Neural progenitor cell (in vitro differentiated cells): ENCODE results near the gene SAMD3. TPM values are rescaled to one million over a fixed set of nuclear protein-coding genes. Genes with fewer than 3 reads are reported as not detected.

Experiments
- DNase-seq: peaks from one replicate; pipeline ENCODE4 v3.0.0-alpha.2; 2016; ENCODE audit warnings: low spot score
- H2AFZ ChIP-seq: fragments of 200-600 bp; sonication (generic); replicated peaks from 2 replicates; pipeline ENCODE4 v1.6.1; 2016; ENCODE audit warnings: antibody characterized with exemption
- H3F3A ChIP-seq: fragments of 200-600 bp; sonication (generic); 2 replicates; pipeline ENCODE4 v1.6.1; 2016; ENCODE audit warnings: antibody characterized with exemption, low read depth
- H3K27ac ChIP-seq: fragments of 200-600 bp; sonication (generic); 2 replicates; pipeline ENCODE4 v1.5.1; 2016; ENCODE audit warnings: mild to moderate bottlenecking
- H3K27me3 ChIP-seq: fragments of 200-600 bp; sonication (generic); 2 replicates; pipeline ENCODE4 v1.6.1; 2016; ENCODE audit warnings: mild to moderate bottlenecking, moderate library complexity
- H3K36me3 ChIP-seq: fragments of 200-600 bp; sonication (generic); 2 replicates; pipeline ENCODE4 v1.5.1; 2016
- H3K4me1 ChIP-seq: fragments of 200-600 bp; sonication (generic); 2 replicates; pipeline ENCODE4 v1.6.1; 2016; ENCODE audit warnings: mixed run types
- H3K4me2 ChIP-seq: fragments of 200-600 bp; sonication (generic); 2 replicates; pipeline ENCODE4 v1.6.1; 2016
- H3K4me3 ChIP-seq: fragments of 200-600 bp; sonication (generic); 2 replicates; pipeline ENCODE4 v1.5.1; 2016
- H3K79me2 ChIP-seq: fragments of 200-600 bp; sonication (generic); 2 replicates; pipeline ENCODE4 v1.6.1; 2016; ENCODE audit warnings: low read depth
- H3K9ac ChIP-seq: fragments of 200-600 bp; sonication (generic); 2 replicates; pipeline ENCODE4 v1.6.1; 2016
- H3K9me3 ChIP-seq: fragments of 200-600 bp; sonication (generic); 2 replicates; pipeline ENCODE4 v1.5.1; 2016; ENCODE audit warnings: low read depth
- H4K20me1 ChIP-seq: fragments of 200-600 bp; sonication (generic); 2 replicates; pipeline ENCODE4 v1.6.1; 2016; ENCODE audit warnings: low read depth
- H3K27ac Mint-ChIP-seq: 3 replicates; pipeline ENCODE4 v1.8.0; 2021; ENCODE audit warnings: mixed read lengths
- H3K27me3 Mint-ChIP-seq: 2 replicates; pipeline ENCODE4 v1.8.0; 2022; ENCODE audit warnings: low read depth, mild to moderate bottlenecking, inconsistent platforms, moderate library complexity, mixed read lengths; ENCODE audit not compliant: insufficient read depth
- H3K36me3 Mint-ChIP-seq: 3 replicates; pipeline ENCODE4 v1.8.0; 2021; ENCODE audit warnings: mixed read lengths
- H3K4me1 Mint-ChIP-seq: 3 replicates; pipeline ENCODE4 v1.8.0; 2021; ENCODE audit warnings: mixed read lengths
- H3K4me3 Mint-ChIP-seq: 3 replicates; pipeline ENCODE4 v1.8.0; 2021; ENCODE audit warnings: mild to moderate bottlenecking, moderate library complexity, mixed read lengths
- H3K9me3 Mint-ChIP-seq: 3 replicates; pipeline ENCODE4 v1.8.0; 2020; ENCODE audit warnings: mixed read lengths
- CTCF ChIP-seq: fragments of 200-600 bp; sonication (generic); IDR thresholded peaks from 2 replicates; pipeline ENCODE4 v1.5.1; 2017; ENCODE audit warnings: antibody characterized with exemption, mild to moderate bottlenecking
- EZH2 ChIP-seq: fragments of 200-600 bp; sonication (generic); IDR thresholded peaks from 2 replicates; pipeline ENCODE4 v1.6.1; 2017; ENCODE audit warnings: antibody characterized with exemption, mild to moderate bottlenecking, moderate library complexity
- EZH2phosphoT487 ChIP-seq: fragments of 200-600 bp; sonication (generic); IDR thresholded peaks from 2 replicates; pipeline ENCODE4 v1.6.1; 2017; ENCODE audit warnings: antibody characterized with exemption
- total RNA-seq: library from RNA; depleted of rRNA; stranded (reverse); fragments of >200 nt; gene quantifications from 2 replicates; pipeline ENCODE4 v1.2.3, GENCODE V29; 2015; ENCODE audit warnings: low replicate concordance

Gene SAMD3
- total RNA-seq, 1 donor from 2014 or later = 2.0 TPM

- Mint-ChIP-seq H3K36me3 (peaks cover 17% of the 10 kb centered on the region), H3K4me1 (peaks cover 4% of the 10 kb centered on the region), H3K4me3 (no peak overlapping the region), H3K9me3 (no peaks in the 10 kb centered on the region), H3K27ac (no peak overlapping the region), H3K27me3 (no peaks in the 10 kb centered on the region)
- H3K4me3 ChIP-seq = no peak overlapping the region
- no peaks in the 10 kb centered on the region for H3K27me3 ChIP-seq
- no peak overlapping the region for H2AFZ ChIP-seq
- no peaks in the 10 kb centered on the region for H3K79me2 ChIP-seq
- no peak for TF ChIP-seq EZH2
- no peak for TF ChIP-seq CTCF
- no peak for TF ChIP-seq EZH2phosphoT487
- H3K4me1 ChIP-seq = peaks cover 7% of the 10 kb centered on the region
- no peak overlapping the region for H3K27ac ChIP-seq
- DNase-seq = no peak
- no peak overlapping the region for H3K4me2 ChIP-seq
- H3K9ac ChIP-seq = no peak overlapping the region
- H3K36me3 ChIP-seq = no peaks in the 10 kb centered on the region
- no peaks in the 10 kb centered on the region for H3K9me3 ChIP-seq
- no peaks in the 10 kb centered on the region for H4K20me1 ChIP-seq
- H3F3A ChIP-seq = no peaks in the 10 kb centered on the region
Measured at GRCh38 chr6:130132286-130132701, 90.5 kb downstream of the SAMD3 start.

GRCh38 chr6:130129762-130130246, 92.9 kb downstream of the SAMD3 start:
- H3K9me3 Mint-ChIP-seq = no peaks in the 10 kb centered on the region
- Histone ChIP-seq H3K79me2 (no peaks in the 10 kb centered on the region), H3K4me3 (no peak overlapping the region)

GRCh38 chr6:130128326-130128725, 94.4 kb downstream of the SAMD3 start:
- H3K79me2 ChIP-seq = no peaks in the 10 kb centered on the region
- H3K4me2 ChIP-seq = no peak overlapping the region
- H3K27me3 Mint-ChIP-seq = no peaks in the 10 kb centered on the region
- no peaks in the 10 kb centered on the region for H3F3A ChIP-seq
- no peaks in the 10 kb centered on the region for H4K20me1 ChIP-seq
- no peak overlapping the region for H3K27ac Mint-ChIP-seq
- H3K4me1 Mint-ChIP-seq = peaks cover 4% of the 10 kb centered on the region
- H3K9me3 Mint-ChIP-seq = no peaks in the 10 kb centered on the region
- H3K36me3 Mint-ChIP-seq = peaks cover 5% of the 10 kb centered on the region
- no peaks in the 10 kb centered on the region for H3K27me3 ChIP-seq
- H3K4me3 ChIP-seq = no peak overlapping the region
- no peak overlapping the region for H2AFZ ChIP-seq
- H3K27ac ChIP-seq = no peak overlapping the region
- TF ChIP-seq CTCF = no peak
- no peak for TF ChIP-seq EZH2
- no peak for TF ChIP-seq EZH2phosphoT487
- H3K4me1 ChIP-seq = peaks cover 4% of the 10 kb centered on the region
- no peak for DNase-seq
- no peaks in the 10 kb centered on the region for H3K9me3 ChIP-seq
- no peak overlapping the region for H3K4me3 Mint-ChIP-seq
- H3K36me3 ChIP-seq = no peaks in the 10 kb centered on the region
- no peak overlapping the region for H3K9ac ChIP-seq

More at GRCh38 chr6:130129762-130130246, 92.9 kb downstream of the SAMD3 start:
- TF ChIP-seq EZH2 (no peak), CTCF (no peak), EZH2phosphoT487 (no peak)
- Mint-ChIP-seq H3K4me3 (no peak overlapping the region), H3K36me3 (peaks cover 3% of the 10 kb centered on the region), H3K27me3 (no peaks in the 10 kb centered on the region), H3K4me1 (peaks cover 4% of the 10 kb centered on the region), H3K27ac (no peak overlapping the region)
- Histone ChIP-seq H3K9ac (no peak overlapping the region), H2AFZ (no peak overlapping the region), H3K36me3 (no peaks in the 10 kb centered on the region), H3F3A (no peaks in the 10 kb centered on the region), H3K4me1 (peaks cover 7% of the 10 kb centered on the region), H3K9me3 (no peaks in the 10 kb centered on the region), H3K27me3 (no peaks in the 10 kb centered on the region), H4K20me1 (no peaks in the 10 kb centered on the region), H3K4me2 (no peak overlapping the region), H3K27ac (no peak overlapping the region)
- DNase-seq = no peak
